Liver (tissue), 9 donors: ENCODE measurements around the gene NISCH. TPM values are rescaled to one million over a fixed set of nuclear protein-coding genes. Genes with fewer than 3 reads are reported as not detected.

ENCODE experiments used
- DNase-seq: peaks from one replicate; pipeline ENCODE4 v3.0.0-alpha.2; 2017; ENCODE audit warnings: low spot score
- H3K27ac ChIP-seq, 2 donors: one replicate each; pipeline ENCODE4 v1.7.0; 2013; ENCODE audit warnings: inconsistent platforms in 2 of 2, low read length in 2 of 2, control low read depth in 1 of 2, low read depth in 1 of 2, mild to moderate bottlenecking in 1 of 2
- H3K27me3 ChIP-seq, 4 donors: one replicate each; pipeline versions ENCODE4 v1.6.1 to v1.7.0; 2013; ENCODE audit warnings: low read length in 3 of 4, inconsistent platforms in 1 of 4, mild to moderate bottlenecking in 1 of 4, moderate library complexity in 1 of 4; ENCODE audit not compliant: control insufficient read depth in 4 of 4, insufficient read depth in 4 of 4
- H3K36me3 ChIP-seq, 4 donors: one replicate each; pipeline versions ENCODE4 v1.6.1 to v1.7.0; 2013; ENCODE audit warnings: low read length in 3 of 4, mild to moderate bottlenecking in 3 of 4, low read depth in 1 of 4, moderate library complexity in 1 of 4; ENCODE audit not compliant: control insufficient read depth in 4 of 4, insufficient read depth in 3 of 4
- H3K4me1 ChIP-seq, 4 donors: one replicate each; pipeline versions ENCODE4 v1.6.1 to v1.7.0; 2013; ENCODE audit warnings: low read length in 3 of 4, mild to moderate bottlenecking in 3 of 4, moderate library complexity in 1 of 4; ENCODE audit not compliant: control insufficient read depth in 4 of 4, insufficient read depth in 4 of 4
- H3K4me3 ChIP-seq, 3 donors: one replicate each; pipeline versions ENCODE4 v1.6.1 to v1.7.0; 2013; ENCODE audit warnings: low read length in 3 of 3, control low read depth in 1 of 3, low read depth in 1 of 3, mild to moderate bottlenecking in 1 of 3
- H3K9ac ChIP-seq, 2 donors: one replicate each; pipeline ENCODE4 v1.7.0; 2013; ENCODE audit warnings: low read length in 2 of 2, mild to moderate bottlenecking in 2 of 2, moderate library complexity in 2 of 2, control low read depth in 1 of 2, low read depth in 1 of 2
- H3K9me3 ChIP-seq, 4 donors: one replicate each; pipeline versions ENCODE4 v1.6.1 to v1.7.0; 2013; ENCODE audit warnings: low read length in 3 of 4; ENCODE audit not compliant: control insufficient read depth in 4 of 4
- ATF3 ChIP-seq: IDR thresholded peaks from 2 replicates; pipeline ENCODE4 v1.6.1; 2016; ENCODE audit warnings: antibody characterized with exemption
- CTCF ChIP-seq: fragments of 150-350 bp; IDR thresholded peaks from 2 replicates; pipeline ENCODE4 v1.5.1; 2017; ENCODE audit warnings: improper control_type of control experiment, low read depth, low read length; ENCODE audit not compliant: missing input control
- FOXA1 ChIP-seq: IDR thresholded peaks from 2 replicates; pipeline ENCODE4 v1.6.1; 2016; ENCODE audit warnings: antibody characterized with exemption
- FOXA2 ChIP-seq: IDR thresholded peaks from 2 replicates; pipeline ENCODE4 v1.6.1; 2016; ENCODE audit warnings: antibody characterized with exemption
- HNF4A ChIP-seq, 2 donors: conservative IDR thresholded peaks; 2 replicates each; pipeline ENCODE4 v1.6.1; 2016; ENCODE audit warnings: antibody characterized with exemption in 2 of 2, mild to moderate bottlenecking in 2 of 2
- JUND ChIP-seq, 2 donors: IDR thresholded peaks; 2 replicates each; pipeline ENCODE4 v1.6.1; 2016; ENCODE audit warnings: antibody characterized with exemption in 2 of 2
- NR2F2 ChIP-seq: IDR thresholded peaks from 2 replicates; pipeline ENCODE4 v1.6.1; 2016; ENCODE audit warnings: antibody characterized with exemption
- RXRA ChIP-seq, 2 donors: IDR thresholded peaks; 2 replicates each; pipeline ENCODE4 v1.6.1; 2017 to 2018; ENCODE audit warnings: antibody characterized with exemption in 2 of 2, mild to moderate bottlenecking in 1 of 2
- SP1 ChIP-seq: IDR thresholded peaks from 2 replicates; pipeline ENCODE4 v1.6.1; 2018; ENCODE audit warnings: antibody characterized with exemption, mild to moderate bottlenecking
- TAF1 ChIP-seq: conservative IDR thresholded peaks from 2 replicates; pipeline ENCODE4 v1.6.1; 2016; ENCODE audit warnings: antibody characterized with exemption, mild to moderate bottlenecking
- YY1 ChIP-seq: IDR thresholded peaks from 2 replicates; pipeline ENCODE4 v1.6.1; 2016; ENCODE audit warnings: antibody characterized with exemption, mild to moderate bottlenecking
- ZBTB33 ChIP-seq: IDR thresholded peaks from 2 replicates; pipeline ENCODE4 v1.6.1; 2016; ENCODE audit warnings: antibody characterized with exemption
- WGBS: extraction: QIAGEN DNeasy Blood & Tissue Kit; methylation state at CpG from one replicate; pipeline ENCODE4 v1.1.7; 2013; 5-methylcytosine and 5-hydroxymethylcytosine counted together
- polyA plus RNA-seq, 2 donors: library from polyadenylated mRNA; stranded (reverse) in 1 of 2; unstranded in 1 of 2; fragments of 200-250 nt in 1 of 2; fragments of >200 nt in 1 of 2; fragmentation: Nextera tagmentation in 1 of 2; extraction: Ambion mirVana in 1 of 2; gene quantifications; one replicate each; pipeline versions ENCODE4 v1.2.1 to v1.2.3, GENCODE V29; 2013 to 2015
- total RNA-seq, 2 donors: library from RNA; depleted of rRNA; stranded (reverse); fragments of >200 nt; gene quantifications; one replicate each; pipeline ENCODE4 v1.2.3, GENCODE V29; 2014
- donor health status: healthy.
- donor health status: healthy.
- donor health status: healthy.
- donor health status: healthy.
- donor health status: healthy.

NISCH gene
- total and polyA plus RNA-seq, 4 donors, result 10.8 to 39.8 (median 17.6) TPM

- H3K27me3 ChIP-seq, result no peaks in the 10 kb centered on the region
- H3K27ac ChIP-seq, result no peak overlapping the region
- no peaks in the 10 kb centered on the region for H3K36me3 ChIP-seq
- H3K9me3 ChIP-seq, result no peaks in the 10 kb centered on the region
- peaks cover 0 to 7% (median 2%) of the 10 kb centered on the region in 4 donors for H3K4me1 ChIP-seq
- WGBS, result 91% methylated on average over 25 of the region's 25 CpGs
- no peak for DNase-seq
- TF ChIP-seq CTCF, result no peak
- no peak overlapping the region for H3K9ac ChIP-seq
- H3K4me3 ChIP-seq, result no peak overlapping the region
Measured at GRCh38 chr3:52528586-52529375, 73.4 kb downstream of the NISCH start.

- peak overlapping the region in 1 of 2 donors; percentile 46 for H3K27ac ChIP-seq
- WGBS, result 78% methylated on average over 12 of the region's 12 CpGs
- no peak for DNase-seq
- TF ChIP-seq NR2F2 (peak; percentile 27), HNF4A (conservative IDR thresholded peaks at IDR 0.05) (no peak), JUND (IDR thresholded peaks at IDR 0.05) (no peak), ATF3 (no peak), ZBTB33 (no peak)
- H3K36me3 ChIP-seq, result no peaks in the 10 kb centered on the region
- peaks cover 0 to 12% (median 3%) of the 10 kb centered on the region in 4 donors for H3K4me1 ChIP-seq
- H3K9me3 ChIP-seq, result no peaks in the 10 kb centered on the region
- H3K4me3 ChIP-seq, result no peak overlapping the region
- H3K9ac ChIP-seq, result no peak overlapping the region
- no peaks in the 10 kb centered on the region for H3K27me3 ChIP-seq
Measured at GRCh38 chr3:52529376-52530333, 74.3 kb downstream of the NISCH start.

- 90% methylated on average over 10 of the region's 10 CpGs for WGBS
- Histone ChIP-seq H3K27me3 (no peaks in the 10 kb centered on the region), H3K4me3 (no peak overlapping the region), H3K9me3 (no peaks in the 10 kb centered on the region), H3K4me1 (peaks cover 3 to 12% (median 4%) of the 10 kb centered on the region in 4 donors), H3K36me3 (no peaks in the 10 kb centered on the region), H3K9ac (no peak overlapping the region), H3K27ac (peak overlapping the region in 1 of 2 donors; percentile 3)
- no peak for DNase-seq
- TF ChIP-seq YY1, result no peak
- TF ChIP-seq FOXA2, result no peak
- TF ChIP-seq HNF4A (conservative IDR thresholded peaks at IDR 0.05), result no peak
- no peak for TF ChIP-seq ZBTB33
- no peak for TF ChIP-seq TAF1
- TF ChIP-seq FOXA1, result no peak
- no peak for TF ChIP-seq NR2F2
- no peak for TF ChIP-seq ATF3
- no peak for TF ChIP-seq SP1
- no peak for TF ChIP-seq JUND (IDR thresholded peaks at IDR 0.05)
- no peak for TF ChIP-seq RXRA (IDR thresholded peaks at IDR 0.05)
- no peak for TF ChIP-seq CTCF
Measured at GRCh38 chr3:52530918-52531826, 75.8 kb downstream of the NISCH start.
